H9 (cell line): Measurements from ENCODE around the gene DUSP2. TPM values are rescaled to one million over a fixed set of nuclear protein-coding genes. Genes with fewer than 3 reads are reported as not detected.

Experiments used
- DNase-seq: peaks from one replicate; pipeline ENCODE4 v3.0.0-alpha.2; 2017
- H2AFZ ChIP-seq: one replicate; pipeline ENCODE4 v1.6.1; 2013; ENCODE audit warnings: mild to moderate bottlenecking, low read length, control low read depth, moderate library complexity
- H2AK5ac ChIP-seq: 2 replicates; pipeline ENCODE4 v1.6.1; 2013; ENCODE audit warnings: low read length, control low read depth, mixed read lengths; ENCODE audit not compliant: insufficient read length
- H2BK120ac ChIP-seq: one replicate; pipeline ENCODE4 v1.6.1; 2013; ENCODE audit warnings: low read depth, mild to moderate bottlenecking, low read length, control low read depth, inconsistent platforms; ENCODE audit not compliant: poor library complexity, severe bottlenecking
- H2BK12ac ChIP-seq: 2 replicates; pipeline ENCODE4 v1.6.1; 2013; ENCODE audit warnings: low read length, control low read depth, mixed read lengths, low read depth; ENCODE audit not compliant: insufficient read length
- H2BK15ac ChIP-seq: 2 replicates; pipeline ENCODE4 v1.6.1; 2013; ENCODE audit warnings: low read depth, low read length, control low read depth
- H2BK20ac ChIP-seq: one replicate; pipeline ENCODE4 v1.6.1; 2013; ENCODE audit warnings: low read depth, mild to moderate bottlenecking, low read length, control low read depth, inconsistent platforms; ENCODE audit not compliant: poor library complexity, severe bottlenecking
- H2BK5ac ChIP-seq: 2 replicates; pipeline ENCODE4 v1.6.1; 2013; ENCODE audit warnings: low read length, control low read depth, mixed read lengths; ENCODE audit not compliant: insufficient read length
- H3K14ac ChIP-seq: 2 replicates; pipeline ENCODE4 v1.6.1; 2013; ENCODE audit warnings: low read length, control low read depth; ENCODE audit not compliant: insufficient read depth
- H3K18ac ChIP-seq: 2 replicates; pipeline ENCODE4 v1.6.1; 2013; ENCODE audit warnings: low read depth, mild to moderate bottlenecking, mixed read lengths, low read length, control low read depth; ENCODE audit not compliant: insufficient read length
- H3K23ac ChIP-seq: 2 replicates; pipeline ENCODE4 v1.6.1; 2013; ENCODE audit warnings: low read length, control low read depth, mixed read lengths, low read depth; ENCODE audit not compliant: insufficient read length
- H3K23me2 ChIP-seq: 2 replicates; pipeline ENCODE4 v1.6.1; 2013; ENCODE audit warnings: low read depth, mild to moderate bottlenecking, mixed read lengths, low read length, control low read depth; ENCODE audit not compliant: insufficient read length, poor library complexity, severe bottlenecking
- H3K27ac ChIP-seq: 2 replicates; pipeline ENCODE4 v1.5.1; 2013; ENCODE audit warnings: low read length, control low read depth, mixed read lengths, low read depth; ENCODE audit not compliant: insufficient read length
- H3K27me3 ChIP-seq: 2 replicates; pipeline ENCODE4 v1.6.1; 2013; ENCODE audit warnings: low read length, control low read depth, inconsistent platforms; ENCODE audit not compliant: insufficient read depth
- H3K4ac ChIP-seq: 2 replicates; pipeline ENCODE4 v1.6.1; 2013; ENCODE audit warnings: low read depth, mild to moderate bottlenecking, control low read depth, inconsistent platforms, low read length, moderate library complexity
- H3K4me1 ChIP-seq: 2 replicates; pipeline ENCODE4 v1.6.1; 2013; ENCODE audit warnings: low read length, control low read depth, inconsistent platforms; ENCODE audit not compliant: insufficient read depth
- H3K4me2 ChIP-seq: 2 replicates; pipeline ENCODE4 v1.6.1; 2013; ENCODE audit warnings: low read length, control low read depth, mixed read lengths; ENCODE audit not compliant: insufficient read length, insufficient read depth
- H3K56ac ChIP-seq: 2 replicates; pipeline ENCODE4 v1.6.1; 2013; ENCODE audit warnings: low read depth, mild to moderate bottlenecking, mixed read lengths, low read length, control low read depth; ENCODE audit not compliant: insufficient read length
- H3K79me1 ChIP-seq: 2 replicates; pipeline ENCODE4 v1.6.1; 2013; ENCODE audit warnings: low read depth, mild to moderate bottlenecking, moderate library complexity, low read length, control low read depth, inconsistent platforms; ENCODE audit not compliant: insufficient read depth, poor library complexity, severe bottlenecking
- H3K79me2 ChIP-seq: 2 replicates; pipeline ENCODE4 v1.6.1; 2013; ENCODE audit warnings: low read length, control low read depth, inconsistent platforms; ENCODE audit not compliant: insufficient read depth
- H3K9ac ChIP-seq: 2 replicates; pipeline ENCODE4 v1.6.1; 2013; ENCODE audit warnings: low read length, control low read depth, mixed read lengths; ENCODE audit not compliant: insufficient read length; ENCODE audit errors: extremely low read depth
- H3K9me3 ChIP-seq: one replicate; pipeline ENCODE4 v1.6.1; 2013; ENCODE audit warnings: low read depth, low read length, inconsistent platforms; ENCODE audit not compliant: control insufficient read depth
- H3T11ph ChIP-seq: one replicate; pipeline ENCODE4 v1.6.1; 2013; ENCODE audit warnings: mild to moderate bottlenecking, low read length, control low read depth, inconsistent platforms
- H4K20me1 ChIP-seq: one replicate; pipeline ENCODE4 v1.6.1; 2013; ENCODE audit not compliant: control insufficient read depth, insufficient read length, insufficient read depth
- H4K5ac ChIP-seq: 2 replicates; pipeline ENCODE4 v1.6.1; 2013; ENCODE audit warnings: low read depth, mild to moderate bottlenecking, mixed read lengths, low read length, control low read depth; ENCODE audit not compliant: insufficient read length
- H4K8ac ChIP-seq: replicated peaks from 2 replicates; pipeline ENCODE4 v1.6.1; 2013; ENCODE audit warnings: low read length, control low read depth, mixed read lengths, low read depth; ENCODE audit not compliant: insufficient read length
- H4K91ac ChIP-seq: 2 replicates; pipeline ENCODE4 v1.6.1; 2013; ENCODE audit warnings: low read depth, mild to moderate bottlenecking, moderate library complexity, mixed read lengths, low read length, control low read depth; ENCODE audit not compliant: insufficient read length
- H3K27ac Mint-ChIP-seq, 3 experiments: 2 replicates in 2 of 3; 3 replicates in 1 of 3; pipeline ENCODE4 v1.8.0; 2020 to 2021; ENCODE audit warnings: mixed read lengths in 3 of 3, mild to moderate bottlenecking in 1 of 3, moderate library complexity in 1 of 3
- H3K27me3 Mint-ChIP-seq: 2 replicates; pipeline ENCODE4 v1.8.0; 2021; ENCODE audit warnings: low read depth, mild to moderate bottlenecking, moderate library complexity, mixed read lengths
- H3K36me3 Mint-ChIP-seq, 3 experiments: 2 replicates in 2 of 3; 3 replicates in 1 of 3; pipeline ENCODE4 v1.8.0; 2020 to 2021; ENCODE audit warnings: low read depth in 3 of 3, mixed read lengths in 3 of 3; ENCODE audit not compliant: insufficient read depth in 1 of 3
- H3K4me1 Mint-ChIP-seq, 2 experiments: 2 replicates each; pipeline ENCODE4 v1.8.0; 2020; ENCODE audit warnings: mixed read lengths in 2 of 2
- H3K4me3 Mint-ChIP-seq, 2 experiments: 2 replicates in 1 of 2; 3 replicates in 1 of 2; pipeline ENCODE4 v1.8.0; 2020 to 2021; ENCODE audit warnings: mild to moderate bottlenecking in 2 of 2, mixed read lengths in 2 of 2, moderate library complexity in 1 of 2
- H3K9me3 Mint-ChIP-seq, 2 experiments: 2 replicates in 1 of 2; 3 replicates in 1 of 2; pipeline ENCODE4 v1.8.0; 2020; ENCODE audit warnings: mild to moderate bottlenecking in 2 of 2, mixed read lengths in 2 of 2, moderate library complexity in 1 of 2
- CTCF ChIP-seq: fragments of 200-600 bp; sonication (generic); conservative IDR thresholded peaks from 3 replicates; pipeline ENCODE4 v1.8.0; 2021; ENCODE audit warnings: antibody characterized with exemption, mild to moderate bottlenecking
- WGBS: extraction: QIAGEN DNeasy Blood & Tissue Kit; methylation state at CpG from one replicate; pipeline ENCODE4 v1.1.7; 2013; ENCODE audit warnings: missing lambda C conversion rate, low lambda C conversion rate, mixed read lengths; ENCODE audit not compliant: insufficient read length; ENCODE audit errors: extremely low coverage; 5-methylcytosine and 5-hydroxymethylcytosine counted together
- total RNA-seq: library from RNA; stranded (reverse); gene quantifications from 2 replicates; pipeline ENCODE4 v1.2.1, GENCODE V29; 2021

DUSP2 gene
- total RNA-seq, 1 experiment from 2014 or later, result 14.9 TPM

GRCh38 chr2:96109931-96110511 lies 35.2 kb downstream of the DUSP2 start:
- DNase-seq, result no peak

More at GRCh38 chr2:96109931-96110511, 35.2 kb downstream of the DUSP2 start:
- Histone ChIP-seq H3K4me1 (peaks cover 6% of the 10 kb centered on the region; the same call in 1 of the 2 replicates), H2BK5ac (no peak overlapping the region), H3K9me3 (no peaks in the 10 kb centered on the region), H2BK120ac (no peak overlapping the region), H2AFZ (no peak overlapping the region), H4K5ac (no peak overlapping the region), H3K23ac (no peak overlapping the region), H3K18ac (no peak overlapping the region), H3K23me2 (no peaks in the 10 kb centered on the region), H2AK5ac (no peak overlapping the region), H3K27me3 (no peaks in the 10 kb centered on the region), H2BK20ac (no peak overlapping the region), H3K14ac (no peak overlapping the region), H3K9ac (no peak overlapping the region), H2BK15ac (no peak overlapping the region), H3K4me2 (no peak overlapping the region), H3K27ac (no peak overlapping the region), H4K91ac (no peak overlapping the region), H3T11ph (no peak overlapping the region), H4K8ac (no peak overlapping the region), H3K56ac (no peak overlapping the region), H3K79me2 (no peaks in the 10 kb centered on the region), H3K4ac (no peak overlapping the region), H3K79me1 (no peaks in the 10 kb centered on the region), H2BK12ac (no peak overlapping the region), H4K20me1 (no peaks in the 10 kb centered on the region)
- Mint-ChIP-seq H3K27me3 (peaks cover 18% of the 10 kb centered on the region), H3K4me1 (peaks cover 22 to 34% of the 10 kb centered on the region in 2 experiments), H3K27ac (no peak overlapping the region), H3K4me3 (no peak overlapping the region), H3K36me3 (peaks cover 4 to 7% (median 5%) of the 10 kb centered on the region in 3 experiments; a peak in 5 of 7 replicates), H3K9me3 (peaks cover 6 to 8% of the 10 kb centered on the region in 2 experiments; a peak in 4 of 5 replicates)
- no peak for TF ChIP-seq CTCF
- WGBS, result no CpG with 5 or more reads among the region's 3 CpGs
